A673 (cell line): ENCODE data around the gene DNAH8. TPM values are rescaled to one million over a fixed set of nuclear protein-coding genes. Genes with fewer than 3 reads are reported as not detected.

Source experiments
- BruUV-seq: library from RNA; stranded (reverse); fragments of 400-500 nt; replicated peaks from 2 replicates; lab custom pipeline; 2021; lab: Mats Ljungman, UMichigan
- CTCF ChIA-PET: fragments of 300-600 bp; sonication (Branson Sonifier 250); formaldehyde crosslinking; loops from one replicate; lab custom pipeline; 2022; ENCODE audit warnings: antibody characterized with exemption; lab: Charles Lee
- POLR2A ChIA-PET: fragments of 300-600 bp; sonication (Branson Sonifier 250); formaldehyde crosslinking; loops from one replicate; lab custom pipeline; 2022; ENCODE audit warnings: antibody characterized with exemption; ENCODE audit not compliant: low non-redundant PET; lab: Charles Lee
- DNase-seq: peaks from one replicate; pipeline ENCODE4 v3.0.0-alpha.2; 2015; ENCODE audit warnings: low spot score
- H3K27ac ChIP-seq: fragments of 200-600 bp; sonication (generic); 2 replicates; pipeline ENCODE4 v1.5.1; 2016; ENCODE audit warnings: mixed run types, low read depth, mild to moderate bottlenecking, mixed read lengths, antibody characterized with exemption, low read length; ENCODE audit not compliant: poor library complexity, severe bottlenecking
- H3K27me3 ChIP-seq: fragments of 200-600 bp; sonication (generic); replicated peaks from 2 replicates; pipeline ENCODE4 v1.6.1; 2017; ENCODE audit warnings: mixed run types, low read depth, mild to moderate bottlenecking, mixed read lengths, antibody characterized with exemption, low read length; ENCODE audit not compliant: insufficient read depth, poor library complexity
- H3K36me3 ChIP-seq: fragments of 200-600 bp; sonication (generic); 2 replicates; pipeline ENCODE4 v1.6.1; 2016; ENCODE audit warnings: mixed run types, mild to moderate bottlenecking, mixed read lengths, antibody characterized with exemption, low read length; ENCODE audit not compliant: insufficient read depth, poor library complexity, severe bottlenecking
- H3K4me1 ChIP-seq: fragments of 200-600 bp; sonication (generic); 2 replicates; pipeline ENCODE4 v1.6.1; 2017; ENCODE audit warnings: mixed run types, mild to moderate bottlenecking, mixed read lengths, antibody characterized with exemption, low read length; ENCODE audit not compliant: insufficient read depth, poor library complexity, severe bottlenecking
- H3K4me3 ChIP-seq: fragments of 200-600 bp; sonication (generic); 2 replicates; pipeline ENCODE4 v1.5.1; 2016; ENCODE audit warnings: low read depth, mixed run types, mild to moderate bottlenecking, mixed read lengths, low read length; ENCODE audit not compliant: poor library complexity, severe bottlenecking
- H3K9me3 ChIP-seq: fragments of 200-600 bp; sonication (generic); 2 replicates; pipeline ENCODE4 v1.6.1; 2016; ENCODE audit warnings: mixed run types, low read depth, mild to moderate bottlenecking, mixed read lengths, antibody characterized with exemption, low read length; ENCODE audit not compliant: poor library complexity, severe bottlenecking
- EZH2 ChIP-seq: fragments of 200-600 bp; sonication (generic); IDR thresholded peaks from 2 replicates; pipeline ENCODE4 v1.6.1; 2017; ENCODE audit warnings: borderline replicate concordance, low read depth, mild to moderate bottlenecking, mixed read lengths, antibody characterized with exemption, low read length; ENCODE audit not compliant: poor library complexity, severe bottlenecking
- intact Hi-C: fragments of 100-400 bp; cut with micrococcal nuclease; formaldehyde crosslinking; loops from one replicate; pipeline ENCODE4 v1.10.0; 2022; ENCODE audit not compliant: unreplicated experiment
- total RNA-seq: library from RNA; stranded (reverse); gene quantifications from 2 replicates; pipeline ENCODE4 v1.2.3, GENCODE V29; 2021
- TF ChIP-seq, protein P1 (sequence below): fragments of 300-800, 200-600 bp; sonication (generic); conservative IDR thresholded peaks from 2 replicates; pipeline ENCODE4 v1.5.1; 2017; ENCODE audit warnings: low read depth, mild to moderate bottlenecking, antibody characterized with exemption, low read length, moderate library complexity, mixed read lengths

Gene DNAH8
- total RNA-seq, 1 experiment from 2014 or later, result not detected

- ChIA-PET POLR2A (no interaction called here), CTCF (no interaction called here)
- H3K27me3 ChIP-seq, result peaks cover 13% of the 10 kb centered on the region
- no peaks in the 10 kb centered on the region for H3K36me3 ChIP-seq
- TF ChIP-seq EZH2, result no peak
- TF ChIP-seq, protein P1, sequence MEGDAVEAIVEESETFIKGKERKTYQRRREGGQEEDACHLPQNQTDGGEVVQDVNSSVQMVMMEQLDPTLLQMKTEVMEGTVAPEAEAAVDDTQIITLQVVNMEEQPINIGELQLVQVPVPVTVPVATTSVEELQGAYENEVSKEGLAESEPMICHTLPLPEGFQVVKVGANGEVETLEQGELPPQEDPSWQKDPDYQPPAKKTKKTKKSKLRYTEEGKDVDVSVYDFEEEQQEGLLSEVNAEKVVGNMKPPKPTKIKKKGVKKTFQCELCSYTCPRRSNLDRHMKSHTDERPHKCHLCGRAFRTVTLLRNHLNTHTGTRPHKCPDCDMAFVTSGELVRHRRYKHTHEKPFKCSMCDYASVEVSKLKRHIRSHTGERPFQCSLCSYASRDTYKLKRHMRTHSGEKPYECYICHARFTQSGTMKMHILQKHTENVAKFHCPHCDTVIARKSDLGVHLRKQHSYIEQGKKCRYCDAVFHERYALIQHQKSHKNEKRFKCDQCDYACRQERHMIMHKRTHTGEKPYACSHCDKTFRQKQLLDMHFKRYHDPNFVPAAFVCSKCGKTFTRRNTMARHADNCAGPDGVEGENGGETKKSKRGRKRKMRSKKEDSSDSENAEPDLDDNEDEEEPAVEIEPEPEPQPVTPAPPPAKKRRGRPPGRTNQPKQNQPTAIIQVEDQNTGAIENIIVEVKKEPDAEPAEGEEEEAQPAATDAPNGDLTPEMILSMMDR, result no peak
- H3K4me1 ChIP-seq, result no peaks in the 10 kb centered on the region
- intact Hi-C loops, result no loop called here
- no peaks in the 10 kb centered on the region for H3K9me3 ChIP-seq
- no peak overlapping the region for H3K27ac ChIP-seq
- no peak overlapping the region for H3K4me3 ChIP-seq
- BruUV-seq, result no TSS peak
- DNase-seq, result no peak
Observed at GRCh38 chr6:39065561-39065960, 350.4 kb downstream of the DNAH8 start.

GRCh38 chr6:39068391-39068790, 353.3 kb downstream of the DNAH8 start:
- peaks cover 3% of the 10 kb centered on the region for H3K27me3 ChIP-seq
- H3K27ac ChIP-seq, result no peak overlapping the region
- intact Hi-C loops, result no loop called here
- H3K4me3 ChIP-seq, result no peak overlapping the region
- CTCF ChIA-PET, result no interaction called here
- TF ChIP-seq, protein P1, result no peak
- TF ChIP-seq EZH2, result no peak
- no peaks in the 10 kb centered on the region for H3K36me3 ChIP-seq
- BruUV-seq, result no TSS peak
- no peaks in the 10 kb centered on the region for H3K4me1 ChIP-seq
- POLR2A ChIA-PET, result no interaction called here
- H3K9me3 ChIP-seq, result no peaks in the 10 kb centered on the region
- no peak for DNase-seq

DNA sequence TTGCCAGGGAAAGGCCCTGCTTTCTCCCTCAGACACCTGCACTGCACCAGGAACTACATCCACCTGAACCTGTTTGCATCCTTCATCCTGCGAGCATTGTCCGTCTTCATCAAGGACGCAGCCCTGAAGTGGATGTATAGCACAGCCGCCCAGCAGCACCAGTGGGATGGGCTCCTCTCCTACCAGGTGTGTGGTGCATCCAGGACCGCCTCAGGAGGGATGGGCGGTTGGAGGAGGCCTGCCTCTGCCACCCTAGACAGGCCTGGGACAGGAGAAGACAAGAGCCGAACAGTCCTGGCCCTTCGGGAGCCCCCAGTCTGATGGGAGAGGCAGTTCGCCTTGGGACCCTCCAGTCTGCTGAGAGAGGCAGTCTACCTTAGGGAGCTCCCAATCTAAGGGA, 357.7 kb downstream of the DNAH8 start:
- TF ChIP-seq, protein P1, result no peak
- TF ChIP-seq EZH2, result no peak
- H3K9me3 ChIP-seq, result no peaks in the 10 kb centered on the region
- intact Hi-C loops, result no loop called here
- no peak for DNase-seq
- CTCF ChIA-PET, result no interaction called here
- no peaks in the 10 kb centered on the region for H3K36me3 ChIP-seq
- H3K4me1 ChIP-seq, result no peaks in the 10 kb centered on the region
- H3K4me3 ChIP-seq, result no peak overlapping the region
- no peak overlapping the region for H3K27ac ChIP-seq
- no peaks in the 10 kb centered on the region for H3K27me3 ChIP-seq
- POLR2A ChIA-PET, result no interaction called here
- no TSS peak for BruUV-seq
